MM.1S (cell line): Measurements from ENCODE around the gene KLC1.

Experiments
- DNase-seq: peaks from one replicate; pipeline ENCODE4 v3.0.0-alpha.2; 2015
- H2AFZ ChIP-seq: fragments of 300-600 bp; sonication (generic); 2 replicates; pipeline ENCODE4 v1.6.0; 2016; ENCODE audit warnings: antibody characterized with exemption, low read length
- H3F3A ChIP-seq: fragments of 300-600 bp; sonication (generic); 2 replicates; pipeline ENCODE4 v1.6.1; 2016; ENCODE audit warnings: mild to moderate bottlenecking, antibody characterized with exemption, low read length, moderate library complexity, mixed read lengths; ENCODE audit not compliant: insufficient read depth
- H3K27ac ChIP-seq: fragments of 300-600 bp; sonication (generic); 2 replicates; pipeline ENCODE4 v1.5.1; 2016; ENCODE audit warnings: mild to moderate bottlenecking, low read length
- H3K27me3 ChIP-seq: fragments of 300-600 bp; sonication (generic); replicated peaks from 2 replicates; pipeline ENCODE4 v1.6.0; 2016; ENCODE audit warnings: low read length; ENCODE audit not compliant: insufficient read depth
- H3K36me3 ChIP-seq: fragments of 300-600 bp; sonication (generic); replicated peaks from 2 replicates; pipeline ENCODE4 v1.6.1; 2016; ENCODE audit warnings: mild to moderate bottlenecking, low read length, mixed read lengths; ENCODE audit not compliant: insufficient read depth
- H3K4me1 ChIP-seq: fragments of 300-600 bp; sonication (generic); 2 replicates; pipeline ENCODE4 v1.6.1; 2016; ENCODE audit warnings: low read length, mixed read lengths
- H3K4me2 ChIP-seq: fragments of 300-600 bp; sonication (generic); 2 replicates; pipeline ENCODE4 v1.6.0; 2016; ENCODE audit warnings: low read depth, low read length
- H3K4me3 ChIP-seq: fragments of 300-600 bp; sonication (generic); 2 replicates; pipeline ENCODE4 v1.5.1; 2016; ENCODE audit warnings: low read length, mixed read lengths
- H3K79me2 ChIP-seq: fragments of 300-600 bp; sonication (generic); 2 replicates; pipeline ENCODE4 v1.6.1; 2016; ENCODE audit warnings: mixed run types, low read length, mixed read lengths
- H3K9ac ChIP-seq: fragments of 300-600 bp; sonication (generic); 2 replicates; pipeline ENCODE4 v1.6.1; 2016; ENCODE audit warnings: low read length, mixed read lengths
- H3K9me2 ChIP-seq: fragments of 300-600 bp; sonication (generic); replicated peaks from 2 replicates; pipeline ENCODE4 v1.6.1; 2016; ENCODE audit warnings: mild to moderate bottlenecking, low read length, mixed read lengths; ENCODE audit not compliant: insufficient read depth
- H3K9me3 ChIP-seq: fragments of 300-600 bp; sonication (generic); replicated peaks from 2 replicates; pipeline ENCODE4 v1.6.1; 2016; ENCODE audit warnings: mild to moderate bottlenecking, low read length, mixed read lengths; ENCODE audit not compliant: insufficient read depth
- H4K20me1 ChIP-seq: fragments of 300-600 bp; sonication (generic); 2 replicates; pipeline ENCODE4 v1.6.1; 2016; ENCODE audit warnings: mild to moderate bottlenecking, low read length, moderate library complexity, mixed read lengths; ENCODE audit not compliant: insufficient read depth
- CTCF ChIP-seq: fragments of 300-600 bp; sonication (generic); IDR thresholded peaks from 2 replicates; pipeline ENCODE4 v1.5.1; 2016; ENCODE audit warnings: antibody characterized with exemption, low read length, mixed read lengths
- EZH2 ChIP-seq: fragments of 300-600 bp; sonication (generic); optimal IDR thresholded peaks from 2 replicates; pipeline ENCODE3; 2017; ENCODE audit warnings: low read depth, mild to moderate bottlenecking, antibody characterized with exemption, low read length, mixed read lengths
- EZH2phosphoT487 ChIP-seq: fragments of 300-600 bp; sonication (generic); IDR thresholded peaks from 2 replicates; pipeline ENCODE4 v1.6.1; 2018; ENCODE audit warnings: antibody characterized with exemption, low read length

KLC1 gene

GRCh38 chr14:103625356-103626095, 3.5 kb upstream of the KLC1 start:
- H3K9me3 ChIP-seq: no peaks in the 10 kb centered on the region
- no peak overlapping the region for H3K4me3 ChIP-seq
- H4K20me1 ChIP-seq: no peaks in the 10 kb centered on the region
- peaks cover 17% of the 10 kb centered on the region for H3K79me2 ChIP-seq
- H3K4me1 ChIP-seq: peaks cover 20% of the 10 kb centered on the region
- no peak overlapping the region for H2AFZ ChIP-seq
- H3K36me3 ChIP-seq: no peaks in the 10 kb centered on the region
- H3K4me2 ChIP-seq: no peak overlapping the region
- H3K27me3 ChIP-seq: no peaks in the 10 kb centered on the region
- DNase-seq: no peak
- peaks cover 3% of the 10 kb centered on the region; the same call in 1 of the 2 replicates for H3F3A ChIP-seq
- H3K9me2 ChIP-seq: no peaks in the 10 kb centered on the region
- H3K9ac ChIP-seq: no peak overlapping the region
- H3K27ac ChIP-seq: peak overlapping the region; percentile 31; the same call in 1 of the 2 replicates
- no peak for TF ChIP-seq EZH2
- TF ChIP-seq EZH2phosphoT487: no peak
- TF ChIP-seq CTCF: no peak

- no peak overlapping the region for H3K4me2 ChIP-seq
- no peak overlapping the region for H3K4me3 ChIP-seq
- H2AFZ ChIP-seq: no peak overlapping the region
Observed at GRCh38 chr14:103626146-103626850, 2.7 kb upstream of the KLC1 start.

More at GRCh38 chr14:103626146-103626850, 2.7 kb upstream of the KLC1 start:
- Histone ChIP-seq H3K27ac (peak overlapping the region; percentile 31; the same call in 1 of the 2 replicates), H3K27me3 (no peaks in the 10 kb centered on the region), H3K9me2 (no peaks in the 10 kb centered on the region), H3K9me3 (no peaks in the 10 kb centered on the region), H3K79me2 (peaks cover 25% of the 10 kb centered on the region), H3K4me1 (peaks cover 20% of the 10 kb centered on the region), H4K20me1 (no peaks in the 10 kb centered on the region), H3K36me3 (no peaks in the 10 kb centered on the region), H3K9ac (no peak overlapping the region), H3F3A (peaks cover 3% of the 10 kb centered on the region; the same call in 1 of the 2 replicates)
- TF ChIP-seq EZH2 (no peak), CTCF (no peak), EZH2phosphoT487 (no peak)
- peak; percentile 40 for DNase-seq
